MCF 10A (cell line): ENCODE measurements around the gene DCP1B. TPM values are rescaled to one million over a fixed set of nuclear protein-coding genes. Genes with fewer than 3 reads are reported as not detected.
A peak's percentile ranks its signal among the peaks of the same experiment; 100 is the strongest.

Experiments
- BruUV-seq: library from RNA; stranded (reverse); fragments of 400-500 nt; replicated peaks from 2 replicates; lab custom pipeline; 2021; lab: Mats Ljungman, UMichigan
- CTCF ChIA-PET: fragments of 300-600 bp; sonication (Branson Sonifier 250); formaldehyde crosslinking; extraction: SDS; loops from one replicate; lab custom pipeline; 2021; ENCODE audit warnings: antibody characterized with exemption, inconsistent platforms; lab: Yijun Ruan, JAX
- POLR2A ChIA-PET: fragments of 300-600, 350-650 bp; sonication (Branson Sonifier 250); formaldehyde crosslinking; extraction: SDS; loops from one replicate; lab custom pipeline; 2020; ENCODE audit warnings: antibody characterized with exemption, inconsistent platforms; lab: Yijun Ruan, JAX
- DNase-seq: peaks from one replicate; pipeline ENCODE4 v3.0.0-alpha.2; 2018; ENCODE audit not compliant: unreplicated experiment
- H3K27ac Mint-ChIP-seq: one replicate; pipeline ENCODE4 v1.8.0; 2022; ENCODE audit warnings: mild to moderate bottlenecking, low read depth, mixed read lengths; ENCODE audit not compliant: unreplicated experiment
- H3K27me3 Mint-ChIP-seq: one replicate; pipeline ENCODE4 v1.8.0; 2022; ENCODE audit warnings: mixed read lengths; ENCODE audit not compliant: insufficient read depth, unreplicated experiment
- H3K36me3 Mint-ChIP-seq: one replicate; pipeline ENCODE4 v1.8.0; 2022; ENCODE audit warnings: mild to moderate bottlenecking, moderate library complexity, mixed read lengths; ENCODE audit not compliant: insufficient read depth, unreplicated experiment
- H3K4me1 Mint-ChIP-seq: one replicate; pipeline ENCODE4 v1.8.0; 2022; ENCODE audit warnings: mixed read lengths; ENCODE audit not compliant: insufficient read depth, unreplicated experiment
- H3K4me3 Mint-ChIP-seq: one replicate; pipeline ENCODE4 v1.8.0; 2022; ENCODE audit warnings: mild to moderate bottlenecking, moderate library complexity, mixed read lengths; ENCODE audit not compliant: unreplicated experiment
- H3K9me3 Mint-ChIP-seq: one replicate; pipeline ENCODE4 v1.8.0; 2022; ENCODE audit warnings: mixed read lengths; ENCODE audit not compliant: unreplicated experiment
- intact Hi-C: fragments of 100-400 bp; cut with micrococcal nuclease; formaldehyde crosslinking; loops from 2 replicates; pipeline ENCODE4 v1.14.1; 2022
- total RNA-seq: library from RNA; stranded (reverse); gene quantifications from 2 replicates; pipeline ENCODE4 v1.2.3, GENCODE V29; 2022
- TF ChIP-seq, protein P1 (sequence below): fragments of 200-600 bp; IDR thresholded peaks from one replicate; pipeline ENCODE4 v1.8.0; 2022; ENCODE audit warnings: antibody characterized with exemption, mild to moderate bottlenecking; ENCODE audit not compliant: unreplicated experiment

The DCP1B gene
- total RNA-seq, 1 experiment from 2014 or later = 5.5 TPM

DNA sequence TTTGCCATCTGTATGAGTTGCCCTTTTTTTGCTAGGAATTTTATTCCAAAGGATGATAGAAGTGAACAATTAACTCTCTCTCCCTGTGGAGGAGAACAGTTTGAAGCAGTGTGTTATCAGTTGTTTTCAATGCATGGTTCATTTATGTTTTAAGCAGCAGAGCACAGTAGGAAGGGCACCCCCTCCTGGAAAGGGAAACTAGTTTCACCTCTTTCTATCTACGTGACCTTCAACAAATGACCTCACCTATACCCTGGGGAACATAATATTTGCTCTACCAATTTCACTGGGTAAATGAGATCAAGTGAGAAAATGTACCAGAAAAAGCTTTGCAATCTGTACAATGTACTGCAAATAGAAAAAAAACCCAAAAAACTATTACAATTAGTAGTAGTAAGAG lies 5.4 kb upstream of the DCP1B start:
- CTCF ChIA-PET = interaction anchor here (0.6 to 0.7 kb wide), 4 partner anchors 9 to 840 kb away, joined by 3 read pairs; no protein-coding TSS in a partner anchor
- POLR2A ChIA-PET = no interaction called here
- H3K36me3 Mint-ChIP-seq = no peaks in the 10 kb centered on the region
- peaks cover 12% of the 10 kb centered on the region for H3K27me3 Mint-ChIP-seq
- no peaks in the 10 kb centered on the region for H3K4me1 Mint-ChIP-seq
- no TSS peak for BruUV-seq
- TF ChIP-seq, protein P1, sequence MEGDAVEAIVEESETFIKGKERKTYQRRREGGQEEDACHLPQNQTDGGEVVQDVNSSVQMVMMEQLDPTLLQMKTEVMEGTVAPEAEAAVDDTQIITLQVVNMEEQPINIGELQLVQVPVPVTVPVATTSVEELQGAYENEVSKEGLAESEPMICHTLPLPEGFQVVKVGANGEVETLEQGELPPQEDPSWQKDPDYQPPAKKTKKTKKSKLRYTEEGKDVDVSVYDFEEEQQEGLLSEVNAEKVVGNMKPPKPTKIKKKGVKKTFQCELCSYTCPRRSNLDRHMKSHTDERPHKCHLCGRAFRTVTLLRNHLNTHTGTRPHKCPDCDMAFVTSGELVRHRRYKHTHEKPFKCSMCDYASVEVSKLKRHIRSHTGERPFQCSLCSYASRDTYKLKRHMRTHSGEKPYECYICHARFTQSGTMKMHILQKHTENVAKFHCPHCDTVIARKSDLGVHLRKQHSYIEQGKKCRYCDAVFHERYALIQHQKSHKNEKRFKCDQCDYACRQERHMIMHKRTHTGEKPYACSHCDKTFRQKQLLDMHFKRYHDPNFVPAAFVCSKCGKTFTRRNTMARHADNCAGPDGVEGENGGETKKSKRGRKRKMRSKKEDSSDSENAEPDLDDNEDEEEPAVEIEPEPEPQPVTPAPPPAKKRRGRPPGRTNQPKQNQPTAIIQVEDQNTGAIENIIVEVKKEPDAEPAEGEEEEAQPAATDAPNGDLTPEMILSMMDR = peak; percentile 5
- no peak overlapping the region for H3K4me3 Mint-ChIP-seq
- no peak for DNase-seq
- no peak overlapping the region for H3K27ac Mint-ChIP-seq
- H3K9me3 Mint-ChIP-seq = no peaks in the 10 kb centered on the region
- intact Hi-C loops = no loop called here

DNA sequence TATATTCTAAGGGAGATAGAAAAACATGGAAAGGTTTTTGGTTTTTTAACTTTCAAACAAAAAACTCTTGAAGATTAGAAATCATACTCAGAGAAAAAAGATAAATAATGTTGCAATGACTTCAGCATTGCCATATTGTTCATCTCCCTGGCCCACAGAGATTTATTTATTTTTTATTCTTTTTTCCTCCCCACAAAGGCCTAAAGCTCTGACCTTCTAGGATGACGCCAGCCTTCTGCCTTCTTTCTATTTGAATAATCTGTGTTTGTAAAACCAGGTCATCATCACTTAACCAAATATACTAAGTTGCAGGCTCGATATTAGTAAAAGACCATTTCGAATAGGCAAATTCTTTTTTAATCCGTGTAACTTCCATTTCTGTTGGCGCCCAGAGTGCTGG lies 4.4 kb upstream of the DCP1B start:
- Mint-ChIP-seq H3K27me3 (peaks cover 18% of the 10 kb centered on the region), H3K9me3 (no peaks in the 10 kb centered on the region), H3K27ac (no peak overlapping the region), H3K4me1 (no peaks in the 10 kb centered on the region), H3K4me3 (no peak overlapping the region), H3K36me3 (no peaks in the 10 kb centered on the region)
- ChIA-PET CTCF (interaction anchor here (0.5 to 0.9 kb wide), 2 partner anchors 10 to 1293 kb away, joined by 3 read pairs; no protein-coding TSS in a partner anchor), POLR2A (interaction anchor here (0.7 to 0.8 kb wide), 3 partner anchors 31 to 418 kb away, joined by 3 to 5 read pairs (median 3); no protein-coding TSS in a partner anchor)
- TF ChIP-seq, protein P1 = no peak
- DNase-seq = no peak
- intact Hi-C loops = no loop called here
- BruUV-seq = no TSS peak

DNA sequence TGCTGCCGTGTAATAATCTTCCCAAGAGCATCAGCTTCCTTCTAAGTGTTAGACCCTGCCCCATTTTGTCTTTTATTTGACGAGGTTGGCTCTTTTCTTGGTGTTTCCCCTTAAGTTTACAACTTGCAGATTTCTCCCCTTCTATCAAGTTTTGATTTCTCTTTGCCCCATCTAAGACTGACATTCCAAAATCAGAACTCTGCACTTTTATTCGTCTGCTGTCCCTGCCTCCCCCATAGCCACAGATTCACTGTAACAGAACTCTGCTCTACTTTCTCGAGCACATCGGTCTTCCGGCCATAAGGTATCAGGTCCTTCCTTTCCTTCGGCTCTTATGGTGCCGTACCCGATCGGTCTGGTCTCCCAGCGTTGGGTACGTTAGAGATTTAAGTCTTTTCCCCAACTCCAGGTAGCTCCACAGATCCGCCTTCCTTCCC lies 563 bp downstream of the DCP1B start:
- CTCF ChIA-PET = interaction anchor here (0.7 to 1.0 kb wide), 3 partner anchors 15 to 563 kb away, joined by 3 to 4 read pairs (median 3); no protein-coding TSS in a partner anchor
- no peak for DNase-seq

DNA sequence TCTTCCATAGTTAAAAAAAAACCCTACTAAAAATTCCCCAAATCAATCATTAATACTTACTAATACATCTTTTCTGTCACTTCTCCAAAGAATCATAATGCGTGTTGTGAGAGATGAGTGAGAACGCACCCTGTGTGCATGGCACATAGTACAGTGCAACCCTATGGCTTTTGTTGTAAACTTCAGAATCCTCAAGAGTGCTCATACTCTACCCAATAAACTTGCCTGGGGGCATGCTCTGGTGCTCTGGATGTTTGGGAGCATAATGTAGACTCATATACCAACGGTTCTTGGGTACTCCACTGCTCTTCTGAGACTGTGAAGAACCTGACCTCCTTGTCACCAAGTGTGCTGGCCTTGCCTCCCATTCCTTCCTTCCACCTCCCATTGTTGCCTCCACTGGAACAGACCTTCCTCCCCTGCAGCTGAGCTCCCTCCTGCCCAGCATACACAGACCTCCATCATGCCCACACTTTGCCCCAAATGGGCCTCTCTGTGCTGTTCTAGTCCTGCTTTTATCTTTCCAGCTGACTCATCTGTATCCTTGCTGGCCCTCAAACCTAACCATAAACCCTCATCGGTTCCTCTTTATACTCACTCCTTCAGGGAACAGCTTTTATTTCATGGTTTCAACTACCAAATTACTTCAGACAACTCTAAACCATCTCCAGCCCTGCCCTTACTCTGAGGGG lies 8.9 kb downstream of the DCP1B start:
- CTCF ChIA-PET = interaction anchor here (1.4 kb wide), 1 partner anchor 39 kb away, joined by 5 read pairs; no protein-coding TSS in a partner anchor
- Mint-ChIP-seq H3K27me3 (no peaks in the 10 kb centered on the region), H3K4me1 (peaks cover 10% of the 10 kb centered on the region), H3K36me3 (peaks cover 7% of the 10 kb centered on the region), H3K27ac (no peak overlapping the region), H3K4me3 (no peak overlapping the region), H3K9me3 (no peaks in the 10 kb centered on the region)
- intact Hi-C loops = no loop called here
- BruUV-seq = no TSS peak
- TF ChIP-seq, protein P1 = no peak
- POLR2A ChIA-PET = no interaction called here
- DNase-seq = no peak

More for the DNA sequence above, 563 bp downstream of the DCP1B start:
- Mint-ChIP-seq H3K9me3 (no peaks in the 10 kb centered on the region), H3K4me3 (peak overlapping the region; percentile 89), H3K27me3 (peaks cover 29% of the 10 kb centered on the region), H3K27ac (peak overlapping the region; percentile 89), H3K4me1 (peaks cover 6% of the 10 kb centered on the region), H3K36me3 (no peaks in the 10 kb centered on the region)
- BruUV-seq = TSS peak; percentile 68
- TF ChIP-seq, protein P1 = no peak
- POLR2A ChIA-PET = interaction anchor here (0.8 to 2.6 kb wide), 3 partner anchors 11 to 1635 kb away, joined by 3 to 23 read pairs (median 4); no protein-coding TSS in a partner anchor
- intact Hi-C loops = no loop called here
